ENCODE data around the gene SLC16A3. TPM values are rescaled to one million over a fixed set of nuclear protein-coding genes. Genes with fewer than 3 reads are reported as not detected.
"Not testable (repeated sequence)": the region's sequence is repeated elsewhere in the genome, so short reads cannot be mapped to it uniquely, and the experiment has no call there.

SLC16A3 gene
- total and polyA plus RNA-seq, 4 donors: 1.1 to 10.5 (median 8.8) TPM

- no peak for TF ChIP-seq CTCF (IDR thresholded peaks at IDR 0.05; ENCODE audit: low read depth, low read length, missing input control)
- no peak for TF ChIP-seq FOXA2 (IDR thresholded peaks at IDR 0.05)
- no peak for TF ChIP-seq REST (IDR thresholded peaks at IDR 0.05)
- no peak for TF ChIP-seq FOXA1 (IDR thresholded peaks at IDR 0.05)
- TF ChIP-seq TAF1 (conservative IDR thresholded peaks at IDR 0.05): no peak
- TF ChIP-seq EGR1 (IDR thresholded peaks at IDR 0.05; ENCODE audit: low read depth in 2 of 2): no peak
- TF ChIP-seq GABPA (IDR thresholded peaks at IDR 0.05 in 1 of 2, conservative IDR thresholded peaks at IDR 0.05 in 1 of 2): no peak
Observed at GRCh38 chr17:82252511-82253178, 23.8 kb downstream of the SLC16A3 start (continued).

- no peak overlapping the region for H3K4me3 ChIP-seq (ENCODE audit: low read depth in 1 of 3, low read length in 3 of 3)
- H3K36me3 ChIP-seq (ENCODE audit: control insufficient read depth in 4 of 4, insufficient read depth in 3 of 4, low read depth in 1 of 4, low read length in 3 of 4): peaks cover 41 to 72% (median 53%) of the 10 kb centered on the region in 4 donors
- TF ChIP-seq REST (IDR thresholded peaks at IDR 0.05): no peak
- no peak for TF ChIP-seq YY1 (IDR thresholded peaks at IDR 0.05)
- TF ChIP-seq TAF1 (conservative IDR thresholded peaks at IDR 0.05): no peak
- no peak for TF ChIP-seq RXRA (IDR thresholded peaks at IDR 0.05)
- TF ChIP-seq MAX (IDR thresholded peaks at IDR 0.05): no peak
- TF ChIP-seq ZBTB33 (IDR thresholded peaks at IDR 0.05): no peak
- TF ChIP-seq HNF4A (conservative IDR thresholded peaks at IDR 0.05): no peak
- TF ChIP-seq HNF4G (IDR thresholded peaks at IDR 0.05): no peak
- DNase-seq (ENCODE audit: low spot score): no peak
- no peak overlapping the region for H3K27ac ChIP-seq (ENCODE audit: low read depth in 1 of 2, low read length in 2 of 2)
- no peaks in the 10 kb centered on the region for H3K4me1 ChIP-seq (ENCODE audit: control insufficient read depth in 4 of 4, insufficient read depth in 4 of 4, low read length in 3 of 4)
- H3K9ac ChIP-seq (ENCODE audit: low read depth in 1 of 2, low read length in 2 of 2): no peak overlapping the region
- WGBS: 96% methylated on average over 12 of the region's 12 CpGs
- no peaks in the 10 kb centered on the region for H3K27me3 ChIP-seq (ENCODE audit: control insufficient read depth in 4 of 4, insufficient read depth in 4 of 4, low read length in 3 of 4)
- no peaks in the 10 kb centered on the region for H3K9me3 ChIP-seq (ENCODE audit: control insufficient read depth in 4 of 4, low read length in 3 of 4)
Observed at GRCh38 chr17:82253179-82253544, 24.3 kb downstream of the SLC16A3 start.

GRCh38 chr17:82254096-82254495 is 25.3 kb downstream of the SLC16A3 start:
- H3K36me3 ChIP-seq (ENCODE audit: control insufficient read depth in 4 of 4, insufficient read depth in 3 of 4, low read depth in 1 of 4, low read length in 3 of 4): peaks cover 33 to 63% (median 50%) of the 10 kb centered on the region in 4 donors
- not testable (repeated sequence) for H3K27me3 ChIP-seq (ENCODE audit: control insufficient read depth in 4 of 4, insufficient read depth in 4 of 4, low read length in 3 of 4); H3K9me3 ChIP-seq (ENCODE audit: control insufficient read depth in 4 of 4, low read length in 3 of 4); H3K27ac ChIP-seq (ENCODE audit: low read depth in 1 of 2, low read length in 2 of 2); H3K9ac ChIP-seq (ENCODE audit: low read depth in 1 of 2, low read length in 2 of 2); H3K4me1 ChIP-seq (ENCODE audit: control insufficient read depth in 4 of 4, insufficient read depth in 4 of 4, low read length in 3 of 4); H3K4me3 ChIP-seq (ENCODE audit: low read depth in 1 of 3, low read length in 3 of 3); DNase-seq (ENCODE audit: low spot score)
- WGBS: 98% methylated on average over 39 of the region's 39 CpGs

- H3K27ac ChIP-seq (ENCODE audit: low read depth in 1 of 2, low read length in 2 of 2); H3K4me1 ChIP-seq (ENCODE audit: control insufficient read depth in 4 of 4, insufficient read depth in 4 of 4, low read length in 3 of 4); H3K9ac ChIP-seq (ENCODE audit: low read depth in 1 of 2, low read length in 2 of 2); H3K27me3 ChIP-seq (ENCODE audit: control insufficient read depth in 4 of 4, insufficient read depth in 4 of 4, low read length in 3 of 4); H3K9me3 ChIP-seq (ENCODE audit: control insufficient read depth in 4 of 4, low read length in 3 of 4); DNase-seq (ENCODE audit: low spot score); H3K4me3 ChIP-seq (ENCODE audit: low read depth in 1 of 3, low read length in 3 of 3): not testable (repeated sequence)
- WGBS: 98% methylated on average over 33 of the region's 33 CpGs
- H3K36me3 ChIP-seq (ENCODE audit: control insufficient read depth in 4 of 4, insufficient read depth in 3 of 4, low read depth in 1 of 4, low read length in 3 of 4): peaks cover 29 to 63% (median 50%) of the 10 kb centered on the region in 4 donors
Observed at GRCh38 chr17:82254746-82255145, 25.9 kb downstream of the SLC16A3 start.
